GM19324 (cell line): Measurements from ENCODE around the gene NAPEPLD.
"Not testable (repeated sequence)": the region's sequence is repeated elsewhere in the genome, so short reads cannot be mapped to it uniquely, and the experiment has no call there.

Experiments used
- ATAC-seq: cut with Tn5 transposase; IDR thresholded peaks from one replicate; pipeline ENCODE4 v1.9.1; 2021; ENCODE audit warnings: mild to moderate bottlenecking, moderate library complexity; ENCODE audit not compliant: unreplicated experiment, low FRiP score

Gene NAPEPLD

DNA sequence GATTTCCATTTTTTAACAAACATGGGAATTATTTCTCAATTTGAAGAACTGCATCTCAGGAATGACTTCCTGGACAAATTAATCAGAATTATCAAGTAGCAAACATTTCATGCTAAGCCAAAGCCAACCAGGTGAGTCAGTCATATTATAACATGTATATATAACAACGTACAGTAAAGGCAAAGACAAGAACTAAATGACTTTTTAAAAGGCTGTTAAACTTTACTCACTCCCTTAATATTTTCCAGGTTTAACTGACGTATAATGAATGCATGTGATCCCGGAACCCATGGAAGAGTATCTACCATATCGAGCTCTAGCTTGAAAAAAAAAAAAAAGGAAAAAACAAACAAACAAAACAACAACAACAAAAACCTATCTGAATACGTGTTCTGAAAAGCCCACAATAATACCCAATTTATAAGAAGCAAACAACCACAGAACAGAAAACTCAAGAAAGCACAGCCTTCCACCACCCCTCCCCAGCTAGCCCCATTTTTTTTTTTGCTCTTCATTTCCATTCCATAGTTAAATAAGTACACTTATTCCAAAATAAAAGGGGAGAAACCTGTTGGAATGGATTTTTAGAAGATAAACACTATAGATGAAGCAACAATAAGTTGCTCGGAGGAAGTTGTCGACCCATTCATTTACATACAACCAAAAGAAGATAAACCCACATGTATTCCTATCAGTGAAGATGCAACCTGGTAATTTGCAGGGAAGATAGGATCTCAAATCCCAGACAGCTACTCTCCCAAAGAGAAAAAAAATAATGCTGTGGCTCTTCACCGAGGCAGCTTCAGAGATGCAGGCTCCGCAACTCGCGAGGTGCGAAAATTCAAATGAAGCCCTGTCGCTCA lies 537 bp downstream of the NAPEPLD start:
- no peak for ATAC-seq

DNA sequence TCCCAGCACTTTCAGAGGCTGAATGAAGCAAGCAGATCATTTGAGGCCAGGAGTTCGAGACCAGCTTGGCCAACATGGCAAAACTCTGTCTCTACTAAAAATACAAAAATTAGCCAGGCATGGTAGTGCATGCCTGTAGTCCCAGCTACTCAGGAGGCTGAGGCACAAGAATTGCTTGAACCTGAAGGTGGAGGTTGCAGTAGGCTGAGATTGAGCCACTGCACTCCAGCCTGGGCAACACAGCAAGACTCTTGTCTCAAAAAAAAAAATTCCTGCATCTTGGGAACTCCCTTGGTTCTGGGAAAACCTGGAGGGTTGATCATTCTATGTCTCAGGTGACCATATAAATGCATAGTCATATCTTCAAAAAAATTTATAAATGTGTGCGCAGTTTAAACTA lies 4.1 kb downstream of the NAPEPLD start:
- ATAC-seq = not testable (repeated sequence)

- no peak for ATAC-seq
Observed at GRCh38 chr7:103143868-103144267, 5.0 kb downstream of the NAPEPLD start.

GRCh38 chr7:103142494-103142893 lies 6.4 kb downstream of the NAPEPLD start:
- no peak for ATAC-seq

GRCh38 chr7:103141753-103142404 lies 7.0 kb downstream of the NAPEPLD start:
- ATAC-seq = no peak

DNA sequence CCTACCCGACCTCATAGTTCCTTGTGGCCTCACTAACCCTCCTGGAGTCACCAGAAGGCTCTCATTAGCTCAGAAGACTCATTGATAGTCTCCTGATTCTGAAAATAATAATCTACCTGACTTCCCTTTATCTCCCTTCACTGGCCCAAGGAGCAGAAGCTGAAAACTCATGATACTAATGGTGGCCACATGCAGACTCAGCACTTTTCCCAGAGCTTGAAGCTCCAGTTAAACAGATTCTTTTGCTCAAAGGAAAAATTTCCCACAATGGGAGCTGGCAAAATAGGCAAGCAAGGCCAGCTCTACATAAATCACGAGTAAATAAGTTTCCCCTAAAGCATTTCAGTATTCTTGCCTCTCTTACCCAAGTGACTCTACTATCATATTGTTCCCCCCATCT lies 8.2 kb downstream of the NAPEPLD start:
- no peak for ATAC-seq

DNA sequence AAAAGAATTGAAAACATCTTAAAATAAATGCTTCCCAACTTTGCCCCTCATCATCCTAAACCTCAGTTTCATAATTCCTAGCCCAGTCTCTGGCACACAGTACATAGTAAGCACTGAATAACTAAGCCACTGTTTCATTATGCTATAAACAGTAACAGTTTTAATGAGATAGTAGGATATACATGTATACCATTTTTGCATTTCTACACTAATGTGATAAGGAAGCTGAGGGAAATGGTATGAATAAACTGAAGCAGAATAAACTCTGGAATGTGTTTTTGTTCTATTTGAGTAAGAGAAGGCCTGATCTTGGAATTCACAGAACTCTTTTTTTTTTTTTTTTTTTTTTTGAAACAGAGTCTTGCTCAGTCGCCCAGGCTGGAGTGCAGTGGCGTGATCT lies 8.8 kb downstream of the NAPEPLD start:
- no peak for ATAC-seq

DNA sequence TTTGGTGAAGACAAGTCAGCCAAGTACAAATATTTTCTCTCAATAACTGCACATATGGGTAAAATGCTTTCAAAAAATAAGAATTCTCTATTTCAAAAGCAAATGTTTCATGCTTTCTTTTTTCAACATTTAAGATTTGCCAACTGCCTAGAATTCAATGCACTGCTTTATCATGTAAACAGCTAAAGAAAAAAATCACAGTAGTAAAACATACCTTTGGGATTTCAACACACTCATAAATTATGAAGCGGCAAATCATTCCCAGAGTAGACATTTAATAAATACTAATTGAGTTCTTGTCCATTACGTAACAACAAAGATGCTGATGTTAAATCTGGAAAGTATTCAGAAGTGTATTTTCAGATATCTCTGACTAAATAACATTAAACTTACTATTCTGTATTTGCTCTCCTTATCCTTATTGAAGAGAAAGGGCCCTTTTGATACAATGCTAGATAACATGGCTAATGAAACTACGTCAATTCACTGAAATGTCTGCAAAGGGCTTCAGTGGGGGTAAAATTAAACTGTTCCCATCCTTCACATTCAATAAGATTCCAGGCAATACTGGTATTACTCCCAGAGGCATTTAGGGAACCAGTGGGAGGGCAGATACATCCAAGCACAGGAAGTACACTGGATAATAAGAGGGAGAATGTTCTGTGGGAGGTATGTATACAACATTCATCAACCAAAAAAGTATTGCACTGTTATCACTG lies 13.9 kb downstream of the NAPEPLD start:
- ATAC-seq = no peak

DNA sequence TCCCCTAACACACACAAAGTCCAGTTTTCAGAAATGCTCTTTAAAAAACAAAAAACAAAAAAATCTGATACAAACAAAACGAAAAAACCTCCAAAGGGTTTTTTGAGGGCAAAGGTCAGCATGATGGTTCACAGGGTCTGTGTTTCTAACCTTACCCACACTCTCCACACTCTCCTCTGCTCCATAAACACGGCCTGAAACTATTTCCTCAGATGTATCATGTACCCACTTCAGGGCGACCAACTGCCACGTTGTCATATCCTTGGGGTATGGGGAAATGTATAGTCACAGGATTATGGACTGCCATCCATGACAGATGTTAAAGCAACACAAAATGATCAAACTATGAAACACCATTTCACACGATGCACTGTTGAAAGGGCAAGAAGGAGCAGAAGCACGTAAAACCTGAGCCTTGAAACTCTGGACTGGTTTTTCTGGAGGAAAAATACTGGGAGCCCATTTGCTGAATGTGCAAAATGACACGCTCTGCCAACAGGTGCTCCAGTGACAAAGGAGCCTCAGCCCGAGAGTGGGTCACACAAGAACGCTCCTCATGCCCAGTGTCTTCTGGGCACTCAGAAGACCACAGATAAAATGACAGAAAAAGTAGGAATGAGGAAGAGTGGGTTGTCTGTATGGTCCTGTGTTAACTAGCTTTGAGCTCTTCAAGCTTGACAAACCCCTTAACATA lies 15.8 kb downstream of the NAPEPLD start:
- no peak for ATAC-seq

- ATAC-seq = no peak
Observed at GRCh38 chr7:103130901-103131624, 17.8 kb downstream of the NAPEPLD start.

DNA sequence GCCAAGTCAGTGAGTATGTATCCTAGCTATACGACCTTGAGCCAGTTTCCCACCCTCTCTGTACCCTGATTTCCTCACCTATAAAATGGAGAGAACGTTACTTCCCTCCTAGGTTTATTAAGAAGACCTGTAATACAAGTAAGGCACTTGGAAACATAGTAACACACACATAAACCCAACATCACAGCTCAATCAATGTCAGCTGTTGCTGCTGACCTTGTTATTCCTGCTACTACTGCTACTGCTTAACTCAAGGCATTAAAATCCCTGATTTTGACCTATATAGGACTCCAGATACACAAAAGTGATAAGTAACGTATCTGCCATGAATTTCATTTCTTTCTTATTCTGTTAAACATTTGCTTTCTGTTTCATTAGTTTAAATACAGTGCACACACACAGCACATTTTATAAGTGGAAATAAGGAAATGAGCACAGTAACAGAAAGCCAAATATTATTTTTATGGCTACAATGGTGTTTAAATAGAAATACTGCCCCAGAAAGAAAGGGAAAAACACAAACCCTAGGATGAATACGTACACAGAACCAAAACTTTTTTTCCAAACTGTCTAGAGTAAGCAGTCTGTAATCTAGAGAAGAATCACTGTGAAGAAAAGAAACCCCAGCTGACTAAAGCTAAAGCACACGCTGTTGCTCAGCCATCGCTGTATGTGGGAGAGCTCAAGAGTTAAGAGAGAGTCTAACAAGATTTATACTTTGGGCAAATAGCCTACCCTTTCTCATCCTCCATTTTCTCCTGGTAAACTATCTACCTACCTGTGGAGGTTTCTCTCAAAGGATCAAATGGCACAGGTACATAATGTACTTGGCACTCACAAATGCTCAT lies 19.0 kb downstream of the NAPEPLD start:
- no peak for ATAC-seq

- ATAC-seq = no peak
Observed at GRCh38 chr7:103127006-103127405, 21.9 kb downstream of the NAPEPLD start.

GRCh38 chr7:103124429-103124979 lies 24.4 kb downstream of the NAPEPLD start:
- ATAC-seq = no peak

GRCh38 chr7:103123529-103123928 lies 25.4 kb downstream of the NAPEPLD start:
- ATAC-seq = no peak

- no peak for ATAC-seq
Observed at GRCh38 chr7:103121641-103122040, 27.3 kb downstream of the NAPEPLD start.

DNA sequence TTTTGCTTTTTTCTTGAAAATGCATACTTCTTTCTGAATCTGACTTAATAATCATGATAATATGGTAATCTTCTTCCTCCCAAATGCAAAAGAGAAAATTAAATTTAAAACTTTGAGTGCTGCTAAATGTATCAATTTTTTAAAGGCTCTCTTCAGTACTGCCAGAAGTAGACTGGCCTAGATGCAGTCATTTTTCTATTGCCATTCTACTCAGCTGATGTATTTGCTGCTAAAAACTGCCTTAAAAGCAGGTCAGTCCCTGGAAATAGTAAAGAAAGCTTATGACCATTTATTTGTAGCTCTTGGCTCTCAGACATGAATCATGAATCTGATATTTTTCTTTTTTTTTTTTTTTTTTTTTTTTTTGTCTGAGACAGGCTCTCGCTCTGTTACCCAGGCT lies 28.5 kb downstream of the NAPEPLD start:
- ATAC-seq = no peak

- ATAC-seq = no peak
Observed at GRCh38 chr7:103119791-103120291, 29.1 kb downstream of the NAPEPLD start.

GRCh38 chr7:103117465-103117864 lies 31.4 kb downstream of the NAPEPLD start:
- no peak for ATAC-seq

DNA sequence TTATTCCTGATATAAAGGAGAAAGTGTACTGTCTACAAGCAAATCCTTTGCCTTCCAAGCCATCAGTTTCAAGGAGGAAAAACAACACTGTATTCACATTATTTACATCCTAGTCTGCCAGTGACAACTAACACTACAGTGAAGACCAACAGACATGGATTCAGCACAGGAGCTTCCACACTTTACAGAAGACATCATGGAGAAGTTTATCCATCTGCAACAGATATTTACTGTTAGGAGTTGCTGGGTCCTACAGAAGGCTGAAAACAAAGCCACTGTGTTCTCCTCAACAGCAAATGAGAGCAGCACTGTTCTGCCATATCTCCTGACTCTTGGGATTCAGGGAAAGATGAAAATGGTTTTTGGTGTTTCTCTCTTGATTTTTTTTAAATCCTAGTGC lies 31.9 kb downstream of the NAPEPLD start:
- no peak for ATAC-seq
